Measurements from ENCODE around the gene ZNRD2. TPM values are rescaled to one million over a fixed set of nuclear protein-coding genes. Genes with fewer than 3 reads are reported as not detected.

The ZNRD2 gene
- polyA plus RNA-seq, 4 donors = 27.7 to 49.2 (median 35.0) TPM

GRCh38 chr11:65540290-65541092, 29.8 kb upstream of the ZNRD2 start:
- Histone ChIP-seq H3K4me1 (ENCODE audit: control insufficient read depth in 3 of 3, insufficient read depth in 2 of 3, low read depth in 1 of 3, low read length in 2 of 3) (peaks cover 0 to 31% (median 0%) of the 10 kb centered on the region in 3 donors), H3K27me3 (ENCODE audit: control insufficient read depth in 3 of 3, insufficient read depth in 3 of 3, low read length in 3 of 3) (no peaks in the 10 kb centered on the region), H3K36me3 (ENCODE audit: control insufficient read depth in 3 of 3, insufficient read depth in 2 of 3, low read depth in 1 of 3, low read length in 3 of 3) (peaks cover 0 to 79% (median 6%) of the 10 kb centered on the region in 3 donors), H3K27ac (ENCODE audit: low read depth in 1 of 3, low read length in 2 of 3) (peak overlapping the region; percentile 83 to 91 (median 89)), H3K9me3 (ENCODE audit: control insufficient read depth in 2 of 2, insufficient read depth in 1 of 2, low read depth in 1 of 2, low read length in 1 of 2) (no peaks in the 10 kb centered on the region), H3K4me3 (ENCODE audit: low read depth in 1 of 3, low read length in 3 of 3) (peak overlapping the region; percentile 34 to 69 (median 53))
- WGBS, 3 donors = 0% methylated on average over 62 to 78 of the region's 78 CpGs
- DNase-seq = peak; percentile 90 to 97
- FAIRE-seq = no peak

GRCh38 chr11:65541093-65541982, 28.9 kb upstream of the ZNRD2 start:
- H3K36me3 ChIP-seq (ENCODE audit: control insufficient read depth in 3 of 3, insufficient read depth in 2 of 3, low read depth in 1 of 3, low read length in 3 of 3) = peaks cover 0 to 75% (median 6%) of the 10 kb centered on the region in 3 donors
- WGBS, 3 donors = 42 to 44% (median 43%) methylated on average over 18 of the region's 18 CpGs
- H3K4me1 ChIP-seq (ENCODE audit: control insufficient read depth in 3 of 3, insufficient read depth in 2 of 3, low read depth in 1 of 3, low read length in 2 of 3) = peaks cover 0 to 38% (median 0%) of the 10 kb centered on the region in 3 donors
- peak overlapping the region in 2 of 3 donors; percentile 53 to 69 for H3K4me3 ChIP-seq (ENCODE audit: low read depth in 1 of 3, low read length in 3 of 3)
- no peak for FAIRE-seq
- peak in 1 of 2 donors; percentile 34 for DNase-seq
- peak overlapping the region; percentile 50 to 91 (median 88) for H3K27ac ChIP-seq (ENCODE audit: low read depth in 1 of 3, low read length in 2 of 3)
- H3K9me3 ChIP-seq (ENCODE audit: control insufficient read depth in 2 of 2, insufficient read depth in 1 of 2, low read depth in 1 of 2, low read length in 1 of 2) = no peaks in the 10 kb centered on the region
- H3K27me3 ChIP-seq (ENCODE audit: control insufficient read depth in 3 of 3, insufficient read depth in 3 of 3, low read length in 3 of 3) = no peaks in the 10 kb centered on the region

GRCh38 chr11:65542738-65543390, 27.4 kb upstream of the ZNRD2 start:
- FAIRE-seq (no peak), DNase-seq (no peak)
- no peaks in the 10 kb centered on the region for H3K27me3 ChIP-seq (ENCODE audit: control insufficient read depth in 3 of 3, insufficient read depth in 3 of 3, low read length in 3 of 3)
- WGBS, 3 donors = 95 to 97% (median 95%) methylated on average over 3 of the region's 3 CpGs
- peaks cover 0 to 69% (median 4%) of the 10 kb centered on the region in 3 donors for H3K36me3 ChIP-seq (ENCODE audit: control insufficient read depth in 3 of 3, insufficient read depth in 2 of 3, low read depth in 1 of 3, low read length in 3 of 3)
- peaks cover 0 to 41% (median 0%) of the 10 kb centered on the region in 3 donors for H3K4me1 ChIP-seq (ENCODE audit: control insufficient read depth in 3 of 3, insufficient read depth in 2 of 3, low read depth in 1 of 3, low read length in 2 of 3)
- no peaks in the 10 kb centered on the region for H3K9me3 ChIP-seq (ENCODE audit: control insufficient read depth in 2 of 2, insufficient read depth in 1 of 2, low read depth in 1 of 2, low read length in 1 of 2)
- no peak overlapping the region for H3K27ac ChIP-seq (ENCODE audit: low read depth in 1 of 3, low read length in 2 of 3)
- no peak overlapping the region for H3K4me3 ChIP-seq (ENCODE audit: low read depth in 1 of 3, low read length in 3 of 3)

GRCh38 chr11:65545853-65546216, 24.4 kb upstream of the ZNRD2 start:
- peak overlapping the region in 2 of 3 donors; percentile 53 to 55 for H3K4me3 ChIP-seq (ENCODE audit: low read depth in 1 of 3, low read length in 3 of 3)
- WGBS, 3 donors = 20 to 45% (median 35%) methylated on average over 4 of the region's 4 CpGs
- DNase-seq (peak in 1 of 2 donors; percentile 27), FAIRE-seq (no peak)
- peaks cover 0 to 71% (median 4%) of the 10 kb centered on the region in 3 donors for H3K36me3 ChIP-seq (ENCODE audit: control insufficient read depth in 3 of 3, insufficient read depth in 2 of 3, low read depth in 1 of 3, low read length in 3 of 3)
- H3K27ac ChIP-seq (ENCODE audit: low read depth in 1 of 3, low read length in 2 of 3) = peak overlapping the region; percentile 75 to 80 (median 80)
- peaks cover 0 to 27% (median 0%) of the 10 kb centered on the region in 3 donors for H3K4me1 ChIP-seq (ENCODE audit: control insufficient read depth in 3 of 3, insufficient read depth in 2 of 3, low read depth in 1 of 3, low read length in 2 of 3)
- H3K27me3 ChIP-seq (ENCODE audit: control insufficient read depth in 3 of 3, insufficient read depth in 3 of 3, low read length in 3 of 3) = no peaks in the 10 kb centered on the region
- H3K9me3 ChIP-seq (ENCODE audit: control insufficient read depth in 2 of 2, insufficient read depth in 1 of 2, low read depth in 1 of 2, low read length in 1 of 2) = no peaks in the 10 kb centered on the region

GRCh38 chr11:65546217-65546958, 23.9 kb upstream of the ZNRD2 start:
- FAIRE-seq (no peak), DNase-seq (peak; percentile 96 to 98)
- no peaks in the 10 kb centered on the region for H3K9me3 ChIP-seq (ENCODE audit: control insufficient read depth in 2 of 2, insufficient read depth in 1 of 2, low read depth in 1 of 2, low read length in 1 of 2)
- H3K27me3 ChIP-seq (ENCODE audit: control insufficient read depth in 3 of 3, insufficient read depth in 3 of 3, low read length in 3 of 3) = no peaks in the 10 kb centered on the region
- peak overlapping the region in 2 of 3 donors; percentile 53 to 55 for H3K4me3 ChIP-seq (ENCODE audit: low read depth in 1 of 3, low read length in 3 of 3)
- H3K36me3 ChIP-seq (ENCODE audit: control insufficient read depth in 3 of 3, insufficient read depth in 2 of 3, low read depth in 1 of 3, low read length in 3 of 3) = peaks cover 0 to 68% (median 4%) of the 10 kb centered on the region in 3 donors
- H3K4me1 ChIP-seq (ENCODE audit: control insufficient read depth in 3 of 3, insufficient read depth in 2 of 3, low read depth in 1 of 3, low read length in 2 of 3) = peaks cover 0 to 26% (median 0%) of the 10 kb centered on the region in 3 donors
- H3K27ac ChIP-seq (ENCODE audit: low read depth in 1 of 3, low read length in 2 of 3) = peak overlapping the region; percentile 75 to 80 (median 80)
- WGBS, 3 donors = 6 to 27% (median 11%) methylated on average over 53 to 64 of the region's 64 CpGs

GRCh38 chr11:65547446-65548125, 22.7 kb upstream of the ZNRD2 start:
- DNase-seq (no peak), FAIRE-seq (no peak)
- no peaks in the 10 kb centered on the region for H3K27me3 ChIP-seq (ENCODE audit: control insufficient read depth in 3 of 3, insufficient read depth in 3 of 3, low read length in 3 of 3)
- no peaks in the 10 kb centered on the region for H3K9me3 ChIP-seq (ENCODE audit: control insufficient read depth in 2 of 2, insufficient read depth in 1 of 2, low read depth in 1 of 2, low read length in 1 of 2)
- H3K4me3 ChIP-seq (ENCODE audit: low read depth in 1 of 3, low read length in 3 of 3) = no peak overlapping the region
- 85 to 92% (median 88%) methylated on average over 43 to 52 of the region's 52 CpGs for WGBS, 3 donors
- peaks cover 0 to 66% (median 4%) of the 10 kb centered on the region in 3 donors for H3K36me3 ChIP-seq (ENCODE audit: control insufficient read depth in 3 of 3, insufficient read depth in 2 of 3, low read depth in 1 of 3, low read length in 3 of 3)
- H3K4me1 ChIP-seq (ENCODE audit: control insufficient read depth in 3 of 3, insufficient read depth in 2 of 3, low read depth in 1 of 3, low read length in 2 of 3) = peaks cover 0 to 30% (median 0%) of the 10 kb centered on the region in 3 donors
- H3K27ac ChIP-seq (ENCODE audit: low read depth in 1 of 3, low read length in 2 of 3) = no peak overlapping the region

- DNase-seq = no peak
- Histone ChIP-seq H3K36me3 (ENCODE audit: control insufficient read depth in 3 of 3, insufficient read depth in 2 of 3, low read depth in 1 of 3, low read length in 3 of 3) (peaks cover 0 to 66% (median 4%) of the 10 kb centered on the region in 3 donors), H3K4me1 (ENCODE audit: control insufficient read depth in 3 of 3, insufficient read depth in 2 of 3, low read depth in 1 of 3, low read length in 2 of 3) (peaks cover 0 to 36% (median 0%) of the 10 kb centered on the region in 3 donors), H3K4me3 (ENCODE audit: low read depth in 1 of 3, low read length in 3 of 3) (no peak overlapping the region), H3K27ac (ENCODE audit: low read depth in 1 of 3, low read length in 2 of 3) (no peak overlapping the region), H3K27me3 (ENCODE audit: control insufficient read depth in 3 of 3, insufficient read depth in 3 of 3, low read length in 3 of 3) (no peaks in the 10 kb centered on the region), H3K9me3 (ENCODE audit: control insufficient read depth in 2 of 2, insufficient read depth in 1 of 2, low read depth in 1 of 2, low read length in 1 of 2) (no peaks in the 10 kb centered on the region)
- no peak for FAIRE-seq
- 84 to 90% (median 90%) methylated on average over 3 of the region's 3 CpGs for WGBS, 3 donors
Observed at GRCh38 chr11:65548395-65548794, 21.9 kb upstream of the ZNRD2 start.

Measured in small intestine (tissue), 7 donors.